ENCODE results near the gene CFAP74.

CFAP74 gene

DNA sequence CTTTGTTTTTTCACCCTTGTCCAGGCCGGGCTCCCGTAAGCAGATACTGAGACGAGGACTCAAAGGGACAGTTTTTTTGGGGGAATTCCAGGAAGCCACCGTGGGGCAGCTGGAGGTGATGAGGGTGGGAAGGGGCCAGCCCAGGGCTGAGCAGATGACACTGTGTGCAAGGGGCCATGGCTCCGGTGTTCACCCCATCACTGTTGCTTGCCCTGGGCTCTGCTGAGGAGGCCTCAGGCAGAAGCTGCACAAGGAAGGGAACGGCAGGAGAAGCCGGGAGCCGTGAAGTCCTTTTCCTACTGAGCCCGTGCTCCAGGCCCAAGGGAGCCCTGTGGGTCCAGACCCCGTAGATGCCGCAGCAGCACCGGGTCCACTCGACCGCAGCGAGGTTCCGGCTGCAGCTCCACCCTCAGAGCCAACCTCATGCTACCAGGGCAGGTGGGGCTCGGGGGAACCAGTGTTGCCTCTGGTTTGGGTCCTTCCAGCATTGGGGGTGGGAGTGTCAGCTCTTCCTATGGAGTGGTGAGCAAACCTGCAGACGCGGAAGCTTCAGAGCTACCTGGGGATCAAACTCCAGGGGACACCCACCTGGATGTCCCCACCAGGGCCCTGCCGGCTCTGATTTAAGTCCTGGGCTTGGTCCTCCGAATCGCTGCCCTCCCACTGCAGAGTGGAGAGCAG lies 92.8 kb downstream of the CFAP74 start:
- POLR2A ChIA-PET, result interaction anchor here (0.5 kb wide), 1 partner anchor 108 kb away, joined by 4 read pairs; no protein-coding TSS in a partner anchor
- CTCF ChIA-PET, result interaction anchor here (0.6 to 3.4 kb wide), 5 partner anchors 11 to 264 kb away, joined by 3 to 16 read pairs (median 4); no protein-coding TSS in a partner anchor
- no peaks in the 10 kb centered on the region; the same call in 1 of the 2 replicates for H3K4me1 ChIP-seq (ENCODE audit: control insufficient read depth, insufficient read depth, low read length)
- no peaks in the 10 kb centered on the region for H3K9me3 ChIP-seq (ENCODE audit: control insufficient read depth, insufficient read depth, low read depth, low read length)
- no peak overlapping the region for H3K27ac ChIP-seq (ENCODE audit: extremely low read depth, low read depth, low read length)
- 0 out of 2 replicates have a peak, but pooled peaks have one; percentile 2 for TF ChIP-seq GLIS2 (tag by site-specific recombination; IDR thresholded peaks at IDR 0.05)
- TF ChIP-seq ZNF391 (tag by site-specific recombination; IDR thresholded peaks at IDR 0.05; ENCODE audit: borderline replicate concordance, low read depth), result no peak
- no peaks in the 10 kb centered on the region for H3K36me3 ChIP-seq (ENCODE audit: control insufficient read depth in 2 of 2, insufficient read depth in 1 of 2, low read length in 2 of 2)
- H3K4me3 ChIP-seq (ENCODE audit: low read depth, low read length), result no peak overlapping the region

- Histone ChIP-seq H3K4me1 (ENCODE audit: control insufficient read depth, insufficient read depth, low read length) (no peaks in the 10 kb centered on the region; the same call in 1 of the 2 replicates), H3K36me3 (ENCODE audit: control insufficient read depth in 2 of 2, insufficient read depth in 1 of 2, low read length in 2 of 2) (no peaks in the 10 kb centered on the region), H3K4me3 (ENCODE audit: low read depth, low read length) (no peak overlapping the region), H3K9me3 (ENCODE audit: control insufficient read depth, insufficient read depth, low read depth, low read length) (no peaks in the 10 kb centered on the region), H3K27ac (ENCODE audit: extremely low read depth, low read depth, low read length) (no peak overlapping the region)
- ChIA-PET CTCF (interaction anchor here (0.6 to 3.7 kb wide), 6 partner anchors 10 to 134 kb away, joined by 4 to 16 read pairs (median 4); no protein-coding TSS in a partner anchor), POLR2A (interaction anchor here (0.6 to 1.6 kb wide), 4 partner anchors 18 to 535 kb away, joined by 3 to 4 read pairs (median 3); partner anchors contain the start of gene AURKAIP1)
- TF ChIP-seq, protein P1, sequence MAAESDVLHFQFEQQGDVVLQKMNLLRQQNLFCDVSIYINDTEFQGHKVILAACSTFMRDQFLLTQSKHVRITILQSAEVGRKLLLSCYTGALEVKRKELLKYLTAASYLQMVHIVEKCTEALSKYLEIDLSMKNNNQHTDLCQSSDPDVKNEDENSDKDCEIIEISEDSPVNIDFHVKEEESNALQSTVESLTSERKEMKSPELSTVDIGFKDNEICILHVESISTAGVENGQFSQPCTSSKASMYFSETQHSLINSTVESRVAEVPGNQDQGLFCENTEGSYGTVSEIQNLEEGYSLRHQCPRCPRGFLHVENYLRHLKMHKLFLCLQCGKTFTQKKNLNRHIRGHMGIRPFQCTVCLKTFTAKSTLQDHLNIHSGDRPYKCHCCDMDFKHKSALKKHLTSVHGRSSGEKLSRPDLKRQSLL (tag by site-specific recombination; IDR thresholded peaks at IDR 0.05), result peak; percentile 6; the same call in 1 of the 2 replicates
- TF ChIP-seq ZIC2 (tag by site-specific recombination; IDR thresholded peaks at IDR 0.05), result peak; percentile 53
- peak; percentile 63; the same call in 1 of the 2 replicates for TF ChIP-seq ZNF600 (tag by site-specific recombination; IDR thresholded peaks at IDR 0.05)
- 0 out of 2 replicates have a peak, but pooled peaks have one; percentile 16 for TF ChIP-seq SCRT1 (tag by site-specific recombination; IDR thresholded peaks at IDR 0.05; ENCODE audit: borderline replicate concordance)
- TF ChIP-seq ZFHX2 (tag by site-specific recombination; conservative IDR thresholded peaks at IDR 0.05), result peak; percentile 51
- peak; percentile 60; the same call in 1 of the 2 replicates for TF ChIP-seq EGR2 (tag by site-specific recombination; IDR thresholded peaks at IDR 0.05; ENCODE audit: low read depth)
- no peak for TF ChIP-seq ZNF133 (tag by site-specific recombination; IDR thresholded peaks at IDR 0.05)
- TF ChIP-seq, protein P2, sequence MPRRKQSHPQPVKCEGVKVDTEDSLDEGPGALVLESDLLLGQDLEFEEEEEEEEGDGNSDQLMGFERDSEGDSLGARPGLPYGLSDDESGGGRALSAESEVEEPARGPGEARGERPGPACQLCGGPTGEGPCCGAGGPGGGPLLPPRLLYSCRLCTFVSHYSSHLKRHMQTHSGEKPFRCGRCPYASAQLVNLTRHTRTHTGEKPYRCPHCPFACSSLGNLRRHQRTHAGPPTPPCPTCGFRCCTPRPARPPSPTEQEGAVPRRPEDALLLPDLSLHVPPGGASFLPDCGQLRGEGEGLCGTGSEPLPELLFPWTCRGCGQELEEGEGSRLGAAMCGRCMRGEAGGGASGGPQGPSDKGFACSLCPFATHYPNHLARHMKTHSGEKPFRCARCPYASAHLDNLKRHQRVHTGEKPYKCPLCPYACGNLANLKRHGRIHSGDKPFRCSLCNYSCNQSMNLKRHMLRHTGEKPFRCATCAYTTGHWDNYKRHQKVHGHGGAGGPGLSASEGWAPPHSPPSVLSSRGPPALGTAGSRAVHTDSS (tag by site-specific recombination; IDR thresholded peaks at IDR 0.05), result no peak
- TF ChIP-seq GLIS1 (tag by site-specific recombination; IDR thresholded peaks at IDR 0.05), result 0 out of 2 replicates have a peak, but pooled peaks have one; percentile 20
- TF ChIP-seq ZNF394 (tag by site-specific recombination; IDR thresholded peaks at IDR 0.05; ENCODE audit: borderline replicate concordance), result no peak
Observed at GRCh38 chr1:1910033-1910465, 93.5 kb downstream of the CFAP74 start.

DNA sequence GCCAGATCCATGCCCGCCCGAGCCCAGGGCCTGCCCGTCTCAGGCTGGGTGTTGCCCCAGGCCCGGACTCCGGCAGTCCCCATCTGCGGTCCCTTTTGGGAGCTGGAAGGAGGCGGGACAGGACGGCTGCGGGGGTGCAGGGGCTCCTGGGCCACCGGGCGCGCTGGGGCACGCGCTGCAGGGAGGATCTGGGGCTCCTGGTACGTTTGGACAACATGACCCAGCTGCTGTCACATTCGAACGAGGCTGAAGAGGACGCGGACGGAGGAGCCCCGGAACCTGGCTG lies 95.1 kb downstream of the CFAP74 start:
- Histone ChIP-seq H3K4me3 (ENCODE audit: low read depth, low read length) (peak overlapping the region; percentile 71), H3K27ac (ENCODE audit: extremely low read depth, low read depth, low read length) (peak overlapping the region; percentile 82), H3K4me1 (ENCODE audit: control insufficient read depth, insufficient read depth, low read length) (no peaks in the 10 kb centered on the region; the same call in 1 of the 2 replicates), H3K9me3 (ENCODE audit: control insufficient read depth, insufficient read depth, low read depth, low read length) (no peaks in the 10 kb centered on the region), H3K36me3 (ENCODE audit: control insufficient read depth in 2 of 2, insufficient read depth in 1 of 2, low read length in 2 of 2) (no peaks in the 10 kb centered on the region)
- CTCF ChIA-PET, result interaction anchor here (0.6 to 4.2 kb wide), 23 partner anchors 8 to 496 kb away, joined by 3 to 23 read pairs (median 3); no protein-coding TSS in a partner anchor
- POLR2A ChIA-PET, result interaction anchor here (0.7 to 1.9 kb wide), 7 partner anchors 14 to 533 kb away, joined by 3 to 9 read pairs (median 4); partner anchors contain the start of gene AURKAIP1
- TF ChIP-seq ZNF548 (tag by site-specific recombination; IDR thresholded peaks at IDR 0.05) (no peak), ZNF148 (tag by site-specific recombination; IDR thresholded peaks at IDR 0.05; ENCODE audit: borderline replicate concordance) (no peak), ZNF530 (tag by site-specific recombination; IDR thresholded peaks at IDR 0.05; ENCODE audit: low read depth) (no peak), OSR2 (tag by site-specific recombination; IDR thresholded peaks at IDR 0.05) (no peak), REST (tag by site-specific recombination; IDR thresholded peaks at IDR 0.05) (no peak)
- TF ChIP-seq, protein P3, sequence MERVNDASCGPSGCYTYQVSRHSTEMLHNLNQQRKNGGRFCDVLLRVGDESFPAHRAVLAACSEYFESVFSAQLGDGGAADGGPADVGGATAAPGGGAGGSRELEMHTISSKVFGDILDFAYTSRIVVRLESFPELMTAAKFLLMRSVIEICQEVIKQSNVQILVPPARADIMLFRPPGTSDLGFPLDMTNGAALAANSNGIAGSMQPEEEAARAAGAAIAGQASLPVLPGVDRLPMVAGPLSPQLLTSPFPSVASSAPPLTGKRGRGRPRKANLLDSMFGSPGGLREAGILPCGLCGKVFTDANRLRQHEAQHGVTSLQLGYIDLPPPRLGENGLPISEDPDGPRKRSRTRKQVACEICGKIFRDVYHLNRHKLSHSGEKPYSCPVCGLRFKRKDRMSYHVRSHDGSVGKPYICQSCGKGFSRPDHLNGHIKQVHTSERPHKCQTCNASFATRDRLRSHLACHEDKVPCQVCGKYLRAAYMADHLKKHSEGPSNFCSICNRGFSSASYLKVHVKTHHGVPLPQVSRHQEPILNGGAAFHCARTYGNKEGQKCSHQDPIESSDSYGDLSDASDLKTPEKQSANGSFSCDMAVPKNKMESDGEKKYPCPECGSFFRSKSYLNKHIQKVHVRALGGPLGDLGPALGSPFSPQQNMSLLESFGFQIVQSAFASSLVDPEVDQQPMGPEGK (tag by site-specific recombination; IDR thresholded peaks at IDR 0.05), result peak; percentile 79; the same call in 1 of the 2 replicates
